ENCODE results near the gene TNS1. TPM values are rescaled to one million over a fixed set of nuclear protein-coding genes. Genes with fewer than 3 reads are reported as not detected.
"Not testable (repeated sequence)": the region's sequence is repeated elsewhere in the genome, so short reads cannot be mapped to it uniquely, and the experiment has no call there.

The TNS1 gene
- total and polyA plus RNA-seq, 2 donors = 8.3 to 21.3 TPM

DNA sequence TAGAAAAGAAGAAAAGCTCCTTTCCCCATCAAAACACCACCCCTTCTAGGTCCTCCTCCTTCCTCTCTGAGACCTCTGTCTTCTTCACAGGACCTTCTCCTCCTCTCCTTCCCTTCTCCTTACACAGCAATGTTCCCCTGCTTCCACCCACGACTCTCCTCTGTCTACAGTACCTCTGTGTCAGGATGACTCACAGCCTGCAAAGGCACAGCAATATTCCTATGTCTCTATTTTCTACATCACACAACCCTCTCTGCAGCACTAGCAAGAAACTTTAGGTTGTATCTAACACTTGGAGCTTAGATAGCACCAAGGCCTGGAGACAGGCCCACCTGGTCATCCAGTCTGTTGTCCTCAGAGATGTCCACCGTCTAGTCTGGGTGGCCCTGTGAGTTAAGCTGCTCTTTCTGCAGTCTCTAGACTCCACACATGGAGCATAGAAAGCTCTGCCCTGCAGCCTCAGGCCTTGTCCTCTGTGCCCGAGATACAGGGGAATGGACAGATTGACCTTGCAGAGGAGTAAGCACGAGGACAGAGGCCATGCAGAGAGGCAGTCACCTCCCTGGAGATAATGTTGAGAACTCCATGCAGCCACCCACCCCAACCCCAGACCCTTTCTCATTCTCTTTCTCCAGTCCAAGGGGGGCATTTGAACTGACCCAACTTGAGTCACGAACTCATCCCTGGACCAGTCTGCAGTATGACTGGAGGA, 212.0 kb downstream of the TNS1 start:
- H3K9me3 ChIP-seq (ENCODE audit: control insufficient read depth in 2 of 2, insufficient read depth in 1 of 2, low read length in 1 of 2) = no peaks in the 10 kb centered on the region
- no peaks in the 10 kb centered on the region for H3K36me3 ChIP-seq (ENCODE audit: control insufficient read depth in 2 of 2, insufficient read depth in 2 of 2, low read length in 1 of 2)
- 91% methylated on average over 5 of the region's 5 CpGs for WGBS
- H3K27me3 ChIP-seq (ENCODE audit: control insufficient read depth in 2 of 2, insufficient read depth in 1 of 2, low read length in 1 of 2) = peaks cover 0 to 5% of the 10 kb centered on the region in 2 donors
- DNase-seq (ENCODE audit: low read depth in 6 of 9, low spot score in 9 of 9) = no peak
- no peak overlapping the region for H3K4me3 ChIP-seq (ENCODE audit: low read length in 2 of 2)
- H3K4me1 ChIP-seq (ENCODE audit: control insufficient read depth in 2 of 2, insufficient read depth in 2 of 2, low read length in 2 of 2) = peaks cover 0 to 12% of the 10 kb centered on the region in 2 donors
- no peak overlapping the region for H3K27ac ChIP-seq (ENCODE audit: low read depth in 1 of 2, low read length in 1 of 2)

DNA sequence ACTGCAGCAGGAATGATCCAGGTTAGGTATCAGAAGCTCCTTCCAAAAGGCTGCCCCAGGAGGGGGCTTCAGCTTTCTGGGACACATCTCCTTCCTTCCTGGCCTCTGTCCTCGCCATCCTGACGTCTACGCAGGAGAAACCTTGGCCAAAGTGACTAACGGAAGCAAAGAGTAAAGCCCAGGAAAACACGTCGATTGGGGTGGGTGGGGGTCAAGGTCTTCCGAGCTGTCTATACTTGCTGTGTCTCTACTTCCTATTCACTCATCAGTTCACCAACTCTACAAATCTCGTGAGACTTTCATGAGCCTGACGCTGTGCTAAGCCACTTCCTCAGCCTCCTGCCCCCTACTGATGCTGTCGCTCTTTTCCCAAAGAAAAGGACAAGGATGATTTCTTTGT, 212.6 kb downstream of the TNS1 start:
- H3K4me3 ChIP-seq (ENCODE audit: low read length in 2 of 2) = peak overlapping the region; percentile 28 to 35
- 50% methylated on average over 10 of the region's 10 CpGs for WGBS
- peaks cover 0 to 12% of the 10 kb centered on the region in 2 donors for H3K4me1 ChIP-seq (ENCODE audit: control insufficient read depth in 2 of 2, insufficient read depth in 2 of 2, low read length in 2 of 2)
- peak in 1 of 9 donors; percentile 56 for DNase-seq (ENCODE audit: low read depth in 6 of 9, low spot score in 9 of 9)
- peaks cover 0 to 5% of the 10 kb centered on the region in 2 donors for H3K27me3 ChIP-seq (ENCODE audit: control insufficient read depth in 2 of 2, insufficient read depth in 1 of 2, low read length in 1 of 2)
- H3K36me3 ChIP-seq (ENCODE audit: control insufficient read depth in 2 of 2, insufficient read depth in 2 of 2, low read length in 1 of 2) = no peaks in the 10 kb centered on the region
- peak overlapping the region; percentile 19 to 53 for H3K27ac ChIP-seq (ENCODE audit: low read depth in 1 of 2, low read length in 1 of 2)
- no peaks in the 10 kb centered on the region for H3K9me3 ChIP-seq (ENCODE audit: control insufficient read depth in 2 of 2, insufficient read depth in 1 of 2, low read length in 1 of 2)

DNA sequence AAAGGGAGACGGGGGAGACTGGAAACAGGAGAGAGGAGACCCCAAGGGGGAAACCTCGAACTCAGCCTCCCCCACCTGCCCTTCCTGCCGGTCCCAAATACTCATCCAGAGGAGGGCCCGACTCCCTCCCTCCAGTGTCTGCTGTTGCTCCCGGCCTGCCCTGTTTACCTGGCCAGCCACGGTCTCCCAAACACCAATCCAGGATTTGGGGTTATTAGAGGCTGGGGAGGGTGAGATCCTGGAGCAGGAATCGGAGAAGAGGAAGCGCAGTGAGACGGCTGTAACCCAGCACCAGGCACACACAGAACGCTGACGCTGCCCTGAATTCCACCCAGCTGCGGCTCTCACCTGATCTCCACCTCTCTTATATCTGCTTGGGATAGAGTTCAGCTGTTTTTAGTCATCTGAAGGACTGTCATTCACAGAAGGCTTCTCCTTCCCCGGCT, 213.0 kb downstream of the TNS1 start:
- WGBS = 34% methylated on average over 13 of the region's 13 CpGs
- H3K27me3 ChIP-seq (ENCODE audit: control insufficient read depth in 2 of 2, insufficient read depth in 1 of 2, low read length in 1 of 2) = peaks cover 0 to 5% of the 10 kb centered on the region in 2 donors
- no peaks in the 10 kb centered on the region for H3K36me3 ChIP-seq (ENCODE audit: control insufficient read depth in 2 of 2, insufficient read depth in 2 of 2, low read length in 1 of 2)
- H3K9me3 ChIP-seq (ENCODE audit: control insufficient read depth in 2 of 2, insufficient read depth in 1 of 2, low read length in 1 of 2) = no peaks in the 10 kb centered on the region
- peak overlapping the region; percentile 28 to 35 for H3K4me3 ChIP-seq (ENCODE audit: low read length in 2 of 2)
- peak in 1 of 9 donors; percentile 42 for DNase-seq (ENCODE audit: low read depth in 6 of 9, low spot score in 9 of 9)
- peak overlapping the region; percentile 19 to 53 for H3K27ac ChIP-seq (ENCODE audit: low read depth in 1 of 2, low read length in 1 of 2)
- H3K4me1 ChIP-seq (ENCODE audit: control insufficient read depth in 2 of 2, insufficient read depth in 2 of 2, low read length in 2 of 2) = peaks cover 0 to 12% of the 10 kb centered on the region in 2 donors

DNA sequence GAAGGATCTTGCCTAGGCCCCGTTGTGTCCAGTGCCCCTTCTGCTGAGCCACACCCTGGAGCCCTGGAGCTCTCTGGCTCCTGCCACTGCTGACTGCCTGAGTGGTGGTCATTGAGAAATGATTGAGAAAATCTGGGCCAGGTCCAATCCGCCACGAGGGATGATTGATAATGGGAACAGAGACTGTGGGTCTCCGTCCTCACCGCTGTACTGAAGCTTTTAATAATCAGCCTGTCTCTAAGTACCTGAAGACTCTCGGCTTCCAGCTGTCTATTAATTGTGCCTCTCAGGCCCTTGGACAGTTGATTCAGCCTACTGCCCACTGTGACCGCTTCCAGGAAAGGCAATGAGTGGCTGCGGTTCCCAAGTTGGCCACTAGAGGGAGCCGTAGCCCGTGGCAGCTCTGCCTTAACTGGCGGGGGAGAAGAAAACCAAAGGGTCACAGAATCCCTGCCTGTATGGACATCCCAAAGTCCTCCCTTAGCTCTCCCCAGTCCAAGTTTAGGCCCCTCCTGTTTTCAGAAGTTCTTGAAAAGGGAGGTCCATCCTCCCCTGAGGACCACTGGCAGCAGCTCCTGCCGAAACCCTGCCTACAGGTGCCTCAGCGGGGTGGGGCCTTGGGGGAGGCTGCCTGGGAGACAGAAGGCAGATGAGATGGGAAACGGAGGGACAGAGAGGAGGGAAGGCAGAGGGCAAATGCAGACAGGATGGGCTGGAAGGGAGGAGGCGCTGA, 213.6 kb downstream of the TNS1 start:
- Histone ChIP-seq H3K27me3 (ENCODE audit: control insufficient read depth in 2 of 2, insufficient read depth in 1 of 2, low read length in 1 of 2) (peaks cover 0 to 5% of the 10 kb centered on the region in 2 donors), H3K9me3 (ENCODE audit: control insufficient read depth in 2 of 2, insufficient read depth in 1 of 2, low read length in 1 of 2) (no peaks in the 10 kb centered on the region), H3K4me1 (ENCODE audit: control insufficient read depth in 2 of 2, insufficient read depth in 2 of 2, low read length in 2 of 2) (peaks cover 0 to 12% of the 10 kb centered on the region in 2 donors), H3K4me3 (ENCODE audit: low read length in 2 of 2) (peak overlapping the region; percentile 28 to 35), H3K36me3 (ENCODE audit: control insufficient read depth in 2 of 2, insufficient read depth in 2 of 2, low read length in 1 of 2) (no peaks in the 10 kb centered on the region), H3K27ac (ENCODE audit: low read depth in 1 of 2, low read length in 1 of 2) (peak overlapping the region in 1 of 2 donors; percentile 47)
- WGBS = 33% methylated on average over 15 of the region's 15 CpGs
- peak in 7 of 9 donors; percentile 23 to 67 (median 42) for DNase-seq (ENCODE audit: low read depth in 6 of 9, low spot score in 9 of 9)

- no peak overlapping the region for H3K27ac ChIP-seq (ENCODE audit: low read depth in 1 of 2, low read length in 1 of 2)
- H3K4me1 ChIP-seq (ENCODE audit: control insufficient read depth in 2 of 2, insufficient read depth in 2 of 2, low read length in 2 of 2) = peaks cover 0 to 12% of the 10 kb centered on the region in 2 donors
- no peaks in the 10 kb centered on the region for H3K9me3 ChIP-seq (ENCODE audit: control insufficient read depth in 2 of 2, insufficient read depth in 1 of 2, low read length in 1 of 2)
- WGBS = 94% methylated on average over 7 of the region's 7 CpGs
- H3K4me3 ChIP-seq (ENCODE audit: low read length in 2 of 2) = no peak overlapping the region
- H3K36me3 ChIP-seq (ENCODE audit: control insufficient read depth in 2 of 2, insufficient read depth in 2 of 2, low read length in 1 of 2) = no peaks in the 10 kb centered on the region
- peaks cover 0 to 5% of the 10 kb centered on the region in 2 donors for H3K27me3 ChIP-seq (ENCODE audit: control insufficient read depth in 2 of 2, insufficient read depth in 1 of 2, low read length in 1 of 2)
- DNase-seq (ENCODE audit: low read depth in 6 of 9, low spot score in 9 of 9) = no peak
Measured at GRCh38 chr2:217788669-217789002, 214.2 kb downstream of the TNS1 start.

DNA sequence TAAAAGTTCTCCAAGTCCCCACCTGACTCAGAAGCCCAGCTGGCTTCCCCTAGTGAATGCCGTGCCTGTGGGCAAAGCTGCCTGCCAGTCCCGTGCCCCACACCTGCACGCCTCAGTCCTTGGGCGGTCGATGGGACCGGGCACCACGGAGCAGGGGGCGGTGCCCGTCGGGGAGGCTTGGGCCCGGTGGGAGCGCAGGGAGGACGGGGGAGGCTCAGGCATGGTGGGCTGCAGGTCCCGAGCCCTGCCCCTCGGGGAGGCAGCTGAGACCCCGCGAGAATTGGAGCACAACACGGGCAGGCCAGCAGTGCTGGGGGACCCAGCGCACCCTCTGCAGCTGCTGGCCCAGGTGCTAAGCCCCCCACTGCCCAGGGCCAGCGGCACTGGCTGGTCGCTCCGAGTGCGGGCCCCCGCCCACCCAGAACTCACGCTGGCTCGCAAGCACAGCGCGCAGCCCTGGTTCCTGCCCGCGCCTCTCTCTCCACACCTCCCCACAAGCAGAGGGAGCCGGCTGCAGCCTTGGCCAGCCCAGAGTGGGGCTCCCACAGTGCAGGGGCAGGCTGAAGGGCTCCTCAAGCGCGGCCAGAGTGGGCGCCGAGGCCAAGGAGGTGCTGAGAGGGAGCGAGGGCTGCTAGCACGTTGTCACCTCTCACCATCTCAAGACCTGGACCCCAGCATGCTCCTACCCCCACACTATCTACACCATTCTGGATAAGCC, 215.5 kb downstream of the TNS1 start:
- Histone ChIP-seq H3K36me3 (ENCODE audit: control insufficient read depth in 2 of 2, insufficient read depth in 2 of 2, low read length in 1 of 2) (no peaks in the 10 kb centered on the region), H3K4me3 (ENCODE audit: low read length in 2 of 2) (no peak overlapping the region), H3K27ac (ENCODE audit: low read depth in 1 of 2, low read length in 1 of 2) (no peak overlapping the region), H3K4me1 (ENCODE audit: control insufficient read depth in 2 of 2, insufficient read depth in 2 of 2, low read length in 2 of 2) (peaks cover 0 to 12% of the 10 kb centered on the region in 2 donors), H3K27me3 (ENCODE audit: control insufficient read depth in 2 of 2, insufficient read depth in 1 of 2, low read length in 1 of 2) (peaks cover 0 to 5% of the 10 kb centered on the region in 2 donors), H3K9me3 (ENCODE audit: control insufficient read depth in 2 of 2, insufficient read depth in 1 of 2, low read length in 1 of 2) (no peaks in the 10 kb centered on the region)
- WGBS = 98% methylated on average over 37 of the region's 37 CpGs
- no peak for DNase-seq (ENCODE audit: low read depth in 6 of 9, low spot score in 9 of 9)

GRCh38 chr2:217786560-217786959, 216.2 kb downstream of the TNS1 start:
- WGBS = 98% methylated on average over 5 of the region's 5 CpGs
- H3K9me3 ChIP-seq (ENCODE audit: control insufficient read depth in 2 of 2, insufficient read depth in 1 of 2, low read length in 1 of 2); H3K4me3 ChIP-seq (ENCODE audit: low read length in 2 of 2); H3K27me3 ChIP-seq (ENCODE audit: control insufficient read depth in 2 of 2, insufficient read depth in 1 of 2, low read length in 1 of 2); H3K27ac ChIP-seq (ENCODE audit: low read depth in 1 of 2, low read length in 1 of 2); H3K36me3 ChIP-seq (ENCODE audit: control insufficient read depth in 2 of 2, insufficient read depth in 2 of 2, low read length in 1 of 2); DNase-seq (ENCODE audit: low read depth in 6 of 9, low spot score in 9 of 9): not testable (repeated sequence)
- peaks cover 0 to 12% of the 10 kb centered on the region in 2 donors for H3K4me1 ChIP-seq (ENCODE audit: control insufficient read depth in 2 of 2, insufficient read depth in 2 of 2, low read length in 2 of 2)

GRCh38 chr2:217785544-217786045, 217.2 kb downstream of the TNS1 start:
- Histone ChIP-seq H3K4me3 (ENCODE audit: low read length in 2 of 2) (no peak overlapping the region), H3K27me3 (ENCODE audit: control insufficient read depth in 2 of 2, insufficient read depth in 1 of 2, low read length in 1 of 2) (peaks cover 0 to 5% of the 10 kb centered on the region in 2 donors), H3K4me1 (ENCODE audit: control insufficient read depth in 2 of 2, insufficient read depth in 2 of 2, low read length in 2 of 2) (peaks cover 0 to 12% of the 10 kb centered on the region in 2 donors), H3K9me3 (ENCODE audit: control insufficient read depth in 2 of 2, insufficient read depth in 1 of 2, low read length in 1 of 2) (no peaks in the 10 kb centered on the region), H3K36me3 (ENCODE audit: control insufficient read depth in 2 of 2, insufficient read depth in 2 of 2, low read length in 1 of 2) (no peaks in the 10 kb centered on the region), H3K27ac (ENCODE audit: low read depth in 1 of 2, low read length in 1 of 2) (no peak overlapping the region)
- peak; percentile 32 to 76 (median 47) for DNase-seq (ENCODE audit: low read depth in 6 of 9, low spot score in 9 of 9)
- 24% methylated on average over 10 of the region's 10 CpGs for WGBS

All from thymus (tissue), 11 donors.